ENCODE measurements around the gene TMED7.

TMED7 gene

DNA sequence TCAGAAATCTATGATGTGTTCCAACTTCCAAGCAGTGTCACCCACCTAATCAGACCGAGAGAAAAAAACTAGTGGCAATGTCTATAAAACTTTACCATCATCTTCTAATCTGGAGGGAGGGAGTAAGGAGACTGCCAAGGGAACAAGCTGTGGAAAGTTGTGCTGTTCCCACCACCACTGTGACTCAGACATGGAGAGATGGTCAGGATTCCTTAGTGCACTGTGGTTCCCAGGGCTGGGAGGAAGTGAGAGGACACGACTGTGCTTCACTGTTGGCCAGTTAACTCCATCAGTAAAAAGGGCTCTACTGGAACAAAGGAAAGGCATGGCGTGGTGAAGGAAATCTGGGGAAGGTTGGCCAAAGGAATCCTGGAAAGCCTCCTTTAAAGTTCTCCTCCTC, 42.4 kb downstream of the TMED7 start:
- POLR2A ChIA-PET (ENCODE audit: low non-redundant PET), result no interaction called here
- TF ChIP-seq, protein P1, sequence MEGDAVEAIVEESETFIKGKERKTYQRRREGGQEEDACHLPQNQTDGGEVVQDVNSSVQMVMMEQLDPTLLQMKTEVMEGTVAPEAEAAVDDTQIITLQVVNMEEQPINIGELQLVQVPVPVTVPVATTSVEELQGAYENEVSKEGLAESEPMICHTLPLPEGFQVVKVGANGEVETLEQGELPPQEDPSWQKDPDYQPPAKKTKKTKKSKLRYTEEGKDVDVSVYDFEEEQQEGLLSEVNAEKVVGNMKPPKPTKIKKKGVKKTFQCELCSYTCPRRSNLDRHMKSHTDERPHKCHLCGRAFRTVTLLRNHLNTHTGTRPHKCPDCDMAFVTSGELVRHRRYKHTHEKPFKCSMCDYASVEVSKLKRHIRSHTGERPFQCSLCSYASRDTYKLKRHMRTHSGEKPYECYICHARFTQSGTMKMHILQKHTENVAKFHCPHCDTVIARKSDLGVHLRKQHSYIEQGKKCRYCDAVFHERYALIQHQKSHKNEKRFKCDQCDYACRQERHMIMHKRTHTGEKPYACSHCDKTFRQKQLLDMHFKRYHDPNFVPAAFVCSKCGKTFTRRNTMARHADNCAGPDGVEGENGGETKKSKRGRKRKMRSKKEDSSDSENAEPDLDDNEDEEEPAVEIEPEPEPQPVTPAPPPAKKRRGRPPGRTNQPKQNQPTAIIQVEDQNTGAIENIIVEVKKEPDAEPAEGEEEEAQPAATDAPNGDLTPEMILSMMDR (conservative IDR thresholded peaks at IDR 0.05; ENCODE audit: low read depth), result no peak
- CTCF ChIA-PET, result interaction anchor here (0.7 kb wide), 1 partner anchor 149 kb away, joined by 3 read pairs; no protein-coding TSS in a partner anchor
- DNase-seq (ENCODE audit: low spot score), result no peak
- no peak overlapping the region for H3K27ac ChIP-seq

DNA sequence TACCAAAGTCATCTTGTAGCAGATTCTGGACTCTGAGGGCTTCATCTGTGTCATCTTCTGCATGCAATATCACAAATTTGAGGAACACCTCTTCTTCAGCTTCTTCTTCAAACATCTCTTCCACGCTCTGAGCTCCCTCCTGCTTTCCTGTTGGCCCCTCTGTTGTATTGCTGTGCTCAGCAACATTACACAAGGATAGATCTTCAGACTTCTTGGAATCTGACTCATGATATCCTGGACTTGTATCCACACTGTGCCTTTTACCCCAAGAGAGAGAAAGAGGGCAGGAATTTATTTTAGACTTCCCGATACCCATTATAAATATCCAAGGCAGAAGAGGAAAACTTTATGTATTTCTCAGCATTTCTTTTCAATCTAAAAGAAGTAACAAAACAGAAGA, 44.9 kb downstream of the TMED7 start:
- no peak for DNase-seq (ENCODE audit: low spot score)
- POLR2A ChIA-PET (ENCODE audit: low non-redundant PET), result no interaction called here
- H3K27ac ChIP-seq, result no peak overlapping the region
- TF ChIP-seq, protein P1 (conservative IDR thresholded peaks at IDR 0.05; ENCODE audit: low read depth), result no peak
- CTCF ChIA-PET, result no interaction called here

DNA sequence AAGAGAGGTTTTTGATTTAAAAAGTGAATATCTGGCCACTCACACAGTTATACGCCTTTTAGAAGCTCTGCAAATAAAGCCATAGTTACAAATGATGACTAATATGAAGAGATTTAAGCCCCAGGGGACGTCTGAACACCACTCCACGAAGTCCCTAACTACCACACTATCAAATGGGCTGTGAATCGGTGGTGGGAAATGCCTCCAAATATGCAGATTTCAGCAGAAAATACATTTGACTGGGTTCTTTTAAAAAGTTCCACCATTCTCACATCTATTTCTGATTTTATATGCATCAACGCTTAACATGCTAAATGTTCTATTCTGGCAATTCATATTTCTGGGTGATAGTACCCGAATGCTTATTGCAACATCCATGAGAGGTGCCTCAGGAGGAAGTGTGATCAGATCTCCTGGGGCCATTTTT, 46.1 kb downstream of the TMED7 start:
- CTCF ChIA-PET, result no interaction called here
- POLR2A ChIA-PET (ENCODE audit: low non-redundant PET), result no interaction called here
- peak; percentile 44 for DNase-seq (ENCODE audit: low spot score)
- no peak overlapping the region for H3K27ac ChIP-seq
- TF ChIP-seq, protein P1 (conservative IDR thresholded peaks at IDR 0.05; ENCODE audit: low read depth), result no peak

DNA sequence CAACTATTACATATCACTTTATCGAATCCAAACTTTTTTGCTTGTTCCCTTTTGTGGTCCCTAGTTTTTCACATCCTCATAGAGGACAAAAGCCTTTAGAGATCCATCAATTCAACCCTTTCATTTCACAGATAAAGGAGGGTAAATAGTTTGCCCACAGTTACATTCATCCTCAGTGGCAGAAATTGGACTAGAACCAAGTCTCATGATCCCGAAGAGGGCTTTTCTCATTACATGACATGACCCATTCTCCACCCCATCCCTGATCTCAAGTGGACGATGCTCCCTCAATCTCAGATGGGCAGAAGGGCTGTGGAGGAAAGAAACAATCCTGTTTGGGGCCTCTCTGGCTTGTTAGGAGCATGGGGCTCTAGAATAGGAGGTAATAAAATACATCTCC, 46.6 kb downstream of the TMED7 start:
- ChIA-PET POLR2A (ENCODE audit: low non-redundant PET) (no interaction called here), CTCF (no interaction called here)
- TF ChIP-seq, protein P1 (conservative IDR thresholded peaks at IDR 0.05; ENCODE audit: low read depth), result no peak

DNA sequence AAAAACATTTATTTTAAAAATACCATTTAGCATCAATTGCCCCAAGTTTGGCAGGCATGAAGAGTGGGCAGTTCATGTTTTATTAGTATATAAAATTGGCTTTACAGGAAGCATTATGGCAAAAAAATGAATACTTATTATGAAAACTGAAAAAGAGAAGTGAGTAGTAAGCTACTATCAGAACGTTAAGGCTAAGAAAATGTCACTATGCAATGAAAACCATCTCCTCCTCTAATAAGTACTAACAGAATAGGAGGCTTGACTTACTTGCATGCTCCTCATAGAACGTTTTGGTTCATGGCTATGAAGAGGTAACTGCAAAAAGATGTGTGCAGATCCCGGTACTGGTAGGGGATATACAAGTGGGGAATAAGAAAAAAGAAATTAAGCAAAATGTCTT, 47.2 kb downstream of the TMED7 start:
- ChIA-PET POLR2A (ENCODE audit: low non-redundant PET) (no interaction called here), CTCF (no interaction called here)
- no peak overlapping the region for H3K27ac ChIP-seq
- TF ChIP-seq, protein P1 (conservative IDR thresholded peaks at IDR 0.05; ENCODE audit: low read depth), result no peak
- no peak for DNase-seq (ENCODE audit: low spot score)

More for the DNA sequence above, 46.6 kb downstream of the TMED7 start:
- no peak overlapping the region for H3K27ac ChIP-seq
- no peak for DNase-seq (ENCODE audit: low spot score)

GRCh38 chr5:115577741-115578140, 48.1 kb downstream of the TMED7 start:
- ChIA-PET CTCF (no interaction called here), POLR2A (ENCODE audit: low non-redundant PET) (no interaction called here)
- no peak for DNase-seq (ENCODE audit: low spot score)
- TF ChIP-seq, protein P1 (conservative IDR thresholded peaks at IDR 0.05; ENCODE audit: low read depth), result no peak
- H3K27ac ChIP-seq, result no peak overlapping the region

- ChIA-PET POLR2A (ENCODE audit: low non-redundant PET) (no interaction called here), CTCF (no interaction called here)
- no peak for DNase-seq (ENCODE audit: low spot score)
- TF ChIP-seq, protein P1 (conservative IDR thresholded peaks at IDR 0.05; ENCODE audit: low read depth), result no peak
- H3K27ac ChIP-seq, result no peak overlapping the region
Observed at GRCh38 chr5:115577329-115577728, 48.5 kb downstream of the TMED7 start.

All from RWPE1 (cell line).